HT-29 (cell line): ENCODE measurements around the gene PALLD. TPM values are rescaled to one million over a fixed set of nuclear protein-coding genes. Genes with fewer than 3 reads are reported as not detected.
"Not testable (repeated sequence)": the region's sequence is repeated elsewhere in the genome, so short reads cannot be mapped to it uniquely, and the experiment has no call there.

Experiments
- DNase-seq: peaks from one replicate; pipeline ENCODE4 v3.0.0-alpha.2; 2015; ENCODE audit warnings: low spot score
- total RNA-seq: library from RNA; depleted of rRNA; stranded (reverse); fragments of >200 nt; shearing (Covaris generic); gene quantifications from 2 replicates; pipeline ENCODE4 v1.2.3, GENCODE V29; 2014

The PALLD gene
- total RNA-seq, 1 experiment from 2014 or later = 1.3 TPM

GRCh38 chr4:168893205-168893604 lies 396.4 kb downstream of the PALLD start:
- DNase-seq = no peak

GRCh38 chr4:168893807-168894206 lies 397.0 kb downstream of the PALLD start:
- DNase-seq = no peak

GRCh38 chr4:168900080-168900479 lies 403.2 kb downstream of the PALLD start:
- DNase-seq = no peak

GRCh38 chr4:168907119-168907698 lies 410.4 kb downstream of the PALLD start:
- no peak for DNase-seq

GRCh38 chr4:168908093-168908492 lies 411.2 kb downstream of the PALLD start:
- DNase-seq = no peak

- DNase-seq = no peak
Measured at GRCh38 chr4:168908851-168909273, 412.0 kb downstream of the PALLD start.

GRCh38 chr4:168914095-168914494 lies 417.2 kb downstream of the PALLD start:
- DNase-seq = no peak

- DNase-seq = peak; percentile 56
Measured at GRCh38 chr4:168917138-168917779, 420.4 kb downstream of the PALLD start.

- no peak for DNase-seq
Measured at GRCh38 chr4:168919706-168920324, 423.0 kb downstream of the PALLD start.

GRCh38 chr4:168920441-168921065 lies 423.7 kb downstream of the PALLD start:
- DNase-seq = no peak

GRCh38 chr4:168923526-168924194 lies 426.8 kb downstream of the PALLD start:
- peak; percentile 75 for DNase-seq

- DNase-seq = no peak
Measured at GRCh38 chr4:168924667-168925066, 427.8 kb downstream of the PALLD start.

GRCh38 chr4:168925789-168926490 lies 429.1 kb downstream of the PALLD start:
- no peak for DNase-seq

- no peak for DNase-seq
Measured at GRCh38 chr4:168928346-168928745, 431.5 kb downstream of the PALLD start.

GRCh38 chr4:168928875-168929274 lies 432.0 kb downstream of the PALLD start:
- no peak for DNase-seq

- DNase-seq = no peak
Measured at GRCh38 chr4:168930413-168931196, 433.8 kb downstream of the PALLD start.

- no peak for DNase-seq
Measured at GRCh38 chr4:168931215-168931650, 434.4 kb downstream of the PALLD start.

- no peak for DNase-seq
Measured at GRCh38 chr4:168932138-168932537, 435.3 kb downstream of the PALLD start.

- no peak for DNase-seq
Measured at GRCh38 chr4:168933423-168933822, 436.6 kb downstream of the PALLD start.

GRCh38 chr4:168937473-168937872 lies 440.6 kb downstream of the PALLD start:
- DNase-seq = not testable (repeated sequence)

GRCh38 chr4:168942985-168943384 lies 446.1 kb downstream of the PALLD start:
- DNase-seq = no peak
